ENCODE results near the gene NEFH.
"Not testable (repeated sequence)": the region's sequence is repeated elsewhere in the genome, so short reads cannot be mapped to it uniquely, and the experiment has no call there.

The NEFH gene

GRCh38 chr22:29463629-29464028, 16.4 kb upstream of the NEFH start:
- DNase-seq = no peak

DNA sequence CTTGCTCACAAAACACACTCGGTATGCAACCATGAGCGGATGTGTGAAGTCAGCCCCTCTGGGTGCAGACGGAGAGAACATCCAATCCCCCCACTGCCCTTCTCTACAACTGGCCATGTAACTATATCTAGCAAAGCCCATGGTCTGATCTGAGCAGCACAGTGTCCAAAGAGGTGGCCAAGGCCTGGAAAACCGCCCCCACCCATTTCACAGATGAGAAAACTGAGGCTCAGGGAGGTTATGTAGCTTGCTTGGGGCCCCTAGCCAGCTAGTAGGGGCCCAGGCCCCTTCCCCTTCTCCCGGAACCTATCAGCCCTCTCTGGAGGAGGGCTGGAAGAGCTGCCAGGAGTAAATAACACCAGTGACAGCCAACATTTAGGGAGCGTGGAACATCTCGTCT, 15.4 kb upstream of the NEFH start:
- no peak for DNase-seq

DNA sequence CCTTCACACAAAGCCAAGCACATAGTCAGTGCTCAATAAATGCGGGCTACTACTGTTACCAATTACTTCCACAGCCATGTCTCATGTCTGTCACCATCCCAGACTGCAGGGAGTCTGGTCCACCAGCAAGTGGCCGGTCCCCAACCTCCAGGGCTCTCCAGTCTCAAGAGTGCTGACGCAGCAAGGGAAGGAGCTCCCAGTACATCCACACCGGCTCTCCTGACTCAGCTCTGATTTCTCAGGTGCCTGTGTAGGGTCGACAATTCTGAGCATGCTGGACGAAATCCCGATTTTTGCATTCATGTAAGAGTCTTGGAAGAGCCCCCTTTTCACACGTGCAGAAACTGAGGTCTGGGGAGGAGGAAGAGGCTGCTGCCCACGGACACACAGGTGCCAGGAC, 10.3 kb upstream of the NEFH start:
- DNase-seq = no peak

- DNase-seq = peak in 1 of 2 experiments; percentile 20
Observed at GRCh38 chr22:29470159-29470855, 9.7 kb upstream of the NEFH start.

DNA sequence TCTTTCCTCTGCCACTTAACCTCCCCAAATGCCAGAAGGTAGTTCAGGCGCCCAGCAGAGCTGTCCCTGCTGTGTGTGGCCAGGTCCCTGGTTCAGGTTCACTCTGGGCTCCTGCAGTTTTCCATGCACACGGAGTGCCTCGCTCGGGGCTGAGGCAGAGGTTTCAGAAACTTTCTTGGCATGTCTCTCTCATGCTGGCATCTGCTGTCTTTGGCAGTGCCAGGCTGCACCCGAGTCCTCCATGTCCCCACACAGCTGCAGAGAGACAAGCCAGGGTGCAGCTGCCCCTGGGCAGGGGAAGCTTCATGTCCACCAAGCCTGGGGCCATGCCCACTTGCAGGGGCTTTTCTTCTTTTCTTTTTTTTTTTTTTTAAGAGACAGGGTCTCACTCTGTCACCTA, 7.0 kb upstream of the NEFH start:
- no peak for DNase-seq

DNA sequence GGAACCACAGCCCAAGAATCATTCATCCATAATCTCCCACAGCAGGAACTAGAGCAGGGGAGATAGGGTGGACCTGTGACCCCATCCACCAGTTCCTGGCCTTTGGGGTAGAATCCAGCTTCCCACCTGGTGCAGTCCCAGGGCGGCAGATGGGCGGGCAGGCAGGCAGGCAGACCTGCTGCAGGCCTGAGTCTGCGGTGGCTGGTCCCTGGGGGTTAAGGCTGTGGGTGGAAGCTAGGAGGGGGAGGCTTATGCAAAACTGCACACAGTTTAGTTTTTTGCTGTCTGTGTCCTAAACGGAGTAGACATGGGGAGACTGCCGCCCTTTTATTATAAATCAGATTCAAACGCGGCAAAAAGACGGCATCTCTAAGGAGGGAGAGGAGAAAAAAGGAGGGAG, 4.5 kb upstream of the NEFH start:
- no peak for DNase-seq

DNA sequence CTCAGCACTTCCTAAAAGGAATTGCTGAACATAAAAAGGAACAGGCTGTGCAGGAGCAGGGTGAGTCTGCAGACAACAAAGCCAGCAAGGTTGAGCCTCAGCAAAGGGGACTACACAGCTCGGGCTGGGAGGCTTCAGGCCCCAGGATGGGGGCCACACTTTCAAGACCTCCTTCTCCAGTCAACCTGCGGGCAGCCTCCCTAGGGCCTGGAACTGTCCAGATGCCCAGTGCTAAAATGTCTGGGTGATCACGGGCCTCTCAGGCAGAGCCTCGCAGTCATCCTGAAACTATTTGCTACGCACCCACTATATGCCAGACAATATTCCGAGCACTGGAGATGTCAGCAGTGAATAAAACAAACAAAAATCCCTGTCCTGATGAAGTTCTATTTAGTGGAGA, 3.9 kb upstream of the NEFH start:
- no peak for DNase-seq

DNA sequence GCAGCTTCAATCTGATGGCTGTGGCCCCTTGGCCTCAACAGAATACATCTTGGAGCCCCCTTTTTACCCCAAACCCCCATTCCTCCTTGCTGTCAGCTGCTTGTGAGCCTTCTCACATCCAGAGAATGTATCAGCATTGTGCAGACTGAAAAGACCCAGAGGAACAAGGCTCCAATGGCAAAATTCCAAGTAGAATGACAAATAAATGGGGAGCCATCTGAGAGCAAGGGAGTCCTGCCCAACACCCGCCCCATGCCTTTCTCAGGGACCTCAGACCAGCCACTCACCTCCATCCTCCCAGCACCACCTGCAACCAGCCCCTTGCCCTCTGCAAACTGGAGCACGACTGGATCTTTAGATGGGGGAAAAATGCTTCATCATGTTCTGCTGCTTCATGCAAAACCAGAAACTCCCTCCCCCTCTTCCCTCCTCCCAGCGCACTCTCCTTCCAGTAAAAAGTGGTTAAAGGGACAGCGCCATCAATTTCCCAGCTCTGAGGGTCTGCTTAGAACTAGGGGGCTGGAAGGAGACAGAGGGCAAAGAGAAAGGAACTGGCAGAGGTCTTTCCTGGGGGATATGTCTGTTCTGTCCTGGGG, 2.2 kb upstream of the NEFH start:
- no peak for DNase-seq

DNA sequence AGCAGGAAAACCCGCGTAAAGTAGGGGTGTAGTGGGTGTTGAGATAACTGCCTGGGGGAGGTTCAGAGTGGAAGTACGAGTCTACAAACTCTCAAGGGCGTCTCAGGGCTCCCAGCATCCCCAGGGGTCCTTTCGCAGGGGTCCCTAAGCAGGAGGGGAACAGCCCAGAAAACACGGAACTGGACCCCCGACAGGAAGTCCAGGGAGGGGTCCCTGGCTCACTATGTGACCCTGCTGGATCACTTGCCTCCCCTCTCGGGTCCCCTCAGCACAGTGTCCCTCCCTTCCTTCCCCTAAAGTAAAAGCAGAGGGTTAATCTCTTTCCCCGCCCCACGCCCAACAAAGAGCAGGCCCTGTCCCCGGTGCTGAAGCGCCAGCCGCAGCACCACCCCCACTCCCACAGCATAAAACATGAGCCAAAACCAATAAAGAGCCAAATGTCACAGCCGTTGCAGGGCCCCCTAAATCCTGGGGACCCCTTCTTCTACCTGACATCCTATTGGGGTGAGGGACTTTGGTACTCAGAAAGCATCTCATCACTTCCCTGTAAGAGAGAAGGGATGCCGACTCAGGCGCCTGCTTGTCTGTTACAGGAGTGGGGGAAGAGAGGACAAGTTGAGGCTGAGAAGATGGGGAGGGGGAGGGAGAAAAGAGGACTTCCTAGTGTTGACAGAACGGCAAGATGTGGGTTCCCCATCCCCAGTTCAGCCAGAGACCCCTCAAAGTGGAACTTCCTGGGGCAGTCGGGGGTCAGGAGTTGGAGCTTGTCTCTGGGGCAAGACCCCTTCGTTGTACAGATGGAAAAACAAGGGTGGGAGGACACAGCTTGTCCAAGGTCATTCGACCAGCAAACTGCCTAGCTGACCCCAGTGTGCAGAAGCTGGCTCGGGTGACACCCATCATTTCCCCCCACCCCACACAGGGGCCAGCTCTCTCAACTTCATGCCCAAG, 1.4 kb upstream of the NEFH start:
- DNase-seq = no peak

GRCh38 chr22:29480262-29480511, 169 bp downstream of the NEFH start:
- DNase-seq = no peak

DNA sequence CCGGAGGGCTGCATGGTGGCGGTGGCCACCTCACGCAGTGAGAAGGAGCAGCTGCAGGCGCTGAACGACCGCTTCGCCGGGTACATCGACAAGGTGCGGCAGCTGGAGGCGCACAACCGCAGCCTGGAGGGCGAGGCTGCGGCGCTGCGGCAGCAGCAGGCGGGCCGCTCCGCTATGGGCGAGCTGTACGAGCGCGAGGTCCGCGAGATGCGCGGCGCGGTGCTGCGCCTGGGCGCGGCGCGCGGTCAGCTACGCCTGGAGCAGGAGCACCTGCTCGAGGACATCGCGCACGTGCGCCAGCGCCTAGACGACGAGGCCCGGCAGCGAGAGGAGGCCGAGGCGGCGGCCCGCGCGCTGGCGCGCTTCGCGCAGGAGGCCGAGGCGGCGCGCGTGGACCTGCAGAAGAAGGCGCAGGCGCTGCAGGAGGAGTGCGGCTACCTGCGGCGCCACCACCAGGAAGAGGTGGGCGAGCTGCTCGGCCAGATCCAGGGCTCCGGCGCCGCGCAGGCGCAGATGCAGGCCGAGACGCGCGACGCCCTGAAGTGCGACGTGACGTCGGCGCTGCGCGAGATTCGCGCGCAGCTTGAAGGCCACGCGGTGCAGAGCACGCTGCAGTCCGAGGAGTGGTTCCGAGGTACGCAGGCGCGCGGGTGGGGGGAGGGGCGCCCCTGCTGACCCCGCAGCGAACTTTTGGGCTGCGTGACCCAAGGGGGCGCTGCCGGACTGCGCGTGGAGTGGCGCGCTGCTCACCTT, 670 bp downstream of the NEFH start:
- no peak for DNase-seq

DNA sequence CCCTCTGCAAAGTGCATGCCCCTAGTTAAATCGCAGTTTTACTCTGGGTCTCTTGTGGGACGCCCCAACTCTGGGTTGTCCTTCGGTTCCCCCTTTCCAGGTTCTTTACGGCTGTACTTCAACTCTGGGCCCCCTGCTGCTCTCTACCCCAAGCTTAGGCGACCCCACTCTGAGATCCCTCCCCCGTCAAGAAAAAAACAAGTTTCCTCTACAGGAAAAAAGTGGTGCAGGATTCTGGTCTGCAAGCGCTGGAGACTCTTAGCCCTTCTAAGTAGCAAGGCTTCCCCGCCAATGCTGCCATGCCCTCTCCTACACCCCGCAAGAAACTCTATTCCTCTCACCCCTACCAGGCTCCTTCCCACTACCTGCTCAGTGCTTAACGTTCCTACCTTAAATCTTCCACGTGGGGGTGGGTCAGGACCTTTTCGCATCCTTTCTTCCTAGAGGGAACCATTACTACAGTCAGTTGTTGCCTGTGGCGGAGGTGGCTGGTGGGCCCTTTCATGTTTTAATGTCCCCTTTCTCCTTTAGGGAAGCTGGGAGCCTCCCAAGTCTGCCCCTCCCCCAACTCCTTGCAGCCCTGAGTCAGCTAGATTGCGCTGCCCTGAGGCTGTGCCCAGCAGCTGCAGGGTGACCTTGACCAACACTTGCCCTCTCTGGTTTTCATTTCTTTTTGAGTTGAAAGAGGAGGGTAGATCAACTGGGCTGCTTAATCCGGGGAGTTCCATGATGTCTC, 1.4 kb downstream of the NEFH start:
- DNase-seq = no peak

GRCh38 chr22:29482253-29482652, 2.2 kb downstream of the NEFH start:
- DNase-seq = no peak

DNA sequence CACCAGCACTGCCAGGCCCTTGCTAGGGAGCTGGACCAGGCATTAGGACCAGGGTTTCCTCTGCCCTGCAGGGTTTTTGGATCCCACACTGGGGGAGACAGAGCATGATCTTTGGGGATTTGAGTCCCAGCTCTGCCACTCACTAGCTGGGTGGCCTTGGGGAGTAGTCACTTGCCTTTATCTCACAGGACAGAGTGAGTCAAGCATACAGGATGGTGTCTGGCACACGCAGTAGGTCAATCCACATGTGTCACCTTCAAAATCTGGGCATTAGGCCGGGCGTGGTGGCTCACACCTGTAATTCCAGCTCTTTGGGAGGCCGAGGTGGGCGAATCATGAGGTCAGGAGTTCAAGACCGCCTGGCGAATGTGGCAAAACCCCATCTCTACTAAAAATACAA, 2.7 kb downstream of the NEFH start:
- no peak for DNase-seq

GRCh38 chr22:29483254-29483653, 3.2 kb downstream of the NEFH start:
- no peak for DNase-seq

DNA sequence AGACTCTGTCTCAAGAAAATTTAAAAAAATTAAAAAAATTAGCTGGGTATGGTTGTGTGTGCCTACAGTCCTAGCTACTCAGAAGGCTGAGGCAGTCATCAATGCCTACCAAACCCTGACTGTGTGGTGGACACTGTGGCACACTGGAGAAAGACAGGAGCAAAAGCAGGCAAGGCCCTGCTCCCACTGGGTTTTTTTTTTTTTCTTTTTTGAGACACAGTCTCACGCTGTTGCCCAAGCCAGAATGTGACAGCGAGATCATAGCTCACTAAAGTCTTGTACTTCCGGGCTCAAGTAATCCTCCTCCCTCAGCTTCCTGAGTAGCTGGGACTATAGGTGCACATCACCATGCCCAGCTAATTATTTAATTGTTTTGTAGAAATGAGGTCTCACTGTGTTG, 4.6 kb downstream of the NEFH start:
- no peak for DNase-seq

DNA sequence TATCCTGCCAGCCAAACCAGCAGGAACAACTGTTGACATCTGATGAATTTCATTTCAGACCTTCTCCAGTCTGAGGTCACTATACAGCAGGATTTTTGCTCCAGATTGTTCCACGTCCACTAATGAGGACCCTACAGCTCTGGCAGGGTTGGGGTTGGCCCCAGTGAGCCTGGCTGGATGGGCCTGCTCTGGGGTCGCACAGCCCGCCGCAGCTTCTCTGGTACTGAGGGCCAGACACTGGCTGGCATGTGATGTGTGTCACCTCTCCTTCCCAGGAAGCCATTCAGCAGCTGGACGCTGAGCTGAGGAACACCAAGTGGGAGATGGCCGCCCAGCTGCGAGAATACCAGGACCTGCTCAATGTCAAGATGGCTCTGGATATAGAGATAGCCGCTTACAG, 5.4 kb downstream of the NEFH start:
- DNase-seq = no peak

GRCh38 chr22:29487426-29487986, 7.5 kb downstream of the NEFH start:
- DNase-seq = no peak

DNA sequence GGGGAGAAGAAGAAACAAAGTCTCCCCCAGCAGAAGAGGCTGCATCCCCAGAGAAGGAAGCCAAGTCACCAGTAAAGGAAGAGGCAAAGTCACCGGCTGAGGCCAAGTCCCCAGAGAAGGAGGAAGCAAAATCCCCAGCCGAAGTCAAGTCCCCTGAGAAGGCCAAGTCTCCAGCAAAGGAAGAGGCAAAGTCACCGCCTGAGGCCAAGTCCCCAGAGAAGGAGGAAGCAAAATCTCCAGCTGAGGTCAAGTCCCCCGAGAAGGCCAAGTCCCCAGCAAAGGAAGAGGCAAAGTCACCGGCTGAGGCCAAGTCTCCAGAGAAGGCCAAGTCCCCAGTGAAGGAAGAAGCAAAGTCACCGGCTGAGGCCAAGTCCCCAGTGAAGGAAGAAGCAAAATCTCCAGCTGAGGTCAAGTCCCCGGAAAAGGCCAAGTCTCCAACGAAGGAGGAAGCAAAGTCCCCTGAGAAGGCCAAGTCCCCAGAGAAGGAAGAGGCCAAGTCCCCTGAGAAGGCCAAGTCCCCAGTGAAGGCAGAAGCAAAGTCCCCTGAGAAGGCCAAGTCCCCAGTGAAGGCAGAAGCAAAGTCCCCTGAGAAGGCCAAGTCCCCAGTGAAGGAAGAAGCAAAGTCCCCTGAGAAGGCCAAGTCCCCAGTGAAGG, 9.2 kb downstream of the NEFH start:
- DNase-seq = not testable (repeated sequence)

DNA sequence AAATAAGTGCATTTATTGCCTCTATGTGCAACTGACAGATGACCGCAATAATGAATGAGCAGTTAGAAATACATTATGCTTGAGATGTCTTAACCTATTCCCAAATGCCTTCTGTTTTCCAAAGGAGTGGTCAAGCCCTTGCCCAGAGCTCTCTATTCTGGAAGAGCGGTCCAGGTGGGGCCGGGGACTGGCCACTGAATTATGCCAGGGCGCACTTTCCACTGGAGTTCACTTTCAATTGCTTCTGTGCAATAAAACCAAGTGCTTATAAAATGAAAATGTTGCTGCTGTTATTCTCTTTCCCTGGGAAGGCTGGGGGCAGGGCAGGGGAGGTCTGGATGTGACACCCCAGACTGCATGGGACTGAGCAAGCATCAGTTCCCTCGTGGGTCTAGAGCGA, 11.0 kb downstream of the NEFH start:
- no peak for DNase-seq

DNA sequence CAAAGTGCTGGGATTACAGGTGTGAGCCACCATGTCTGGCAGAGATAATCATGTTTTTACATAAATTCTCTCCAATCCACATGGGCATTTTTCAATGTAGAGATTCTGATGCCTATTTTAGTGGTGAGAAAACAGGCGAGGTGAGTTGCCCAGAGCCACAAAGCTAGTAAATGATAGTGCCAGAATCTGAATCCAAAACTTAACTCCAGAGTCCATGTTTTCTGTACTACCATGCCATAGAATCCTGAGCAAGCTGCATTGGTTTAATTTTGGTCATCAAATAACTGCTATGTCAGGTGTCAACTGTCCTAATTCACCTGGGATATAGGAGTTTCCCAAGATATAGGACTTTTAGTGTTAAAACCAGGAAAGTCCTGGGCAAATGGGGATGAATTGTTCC, 13.6 kb downstream of the NEFH start:
- no peak for DNase-seq

DNA sequence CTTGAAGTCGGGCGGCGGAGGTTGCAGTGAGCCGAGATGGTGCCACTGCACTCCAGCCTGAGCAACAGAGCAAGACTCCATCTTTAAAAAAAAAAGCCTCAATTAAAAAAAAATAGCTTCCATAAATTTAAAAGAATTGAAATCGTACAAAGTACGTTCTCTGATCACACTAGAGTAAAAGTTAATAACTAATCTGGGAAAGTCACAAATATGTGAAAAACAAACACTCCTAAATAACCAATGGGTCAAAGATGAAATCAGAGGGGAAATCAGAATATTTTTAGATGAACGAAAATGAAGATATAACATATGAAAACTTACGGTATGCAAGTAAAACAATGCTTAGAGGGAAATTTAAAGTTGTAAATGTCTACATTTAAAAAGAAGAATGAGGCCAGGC, 19.8 kb downstream of the NEFH start:
- DNase-seq = no peak

Measured in SW 1271 (cell line).